Measurements from ENCODE around the gene TSHZ2.
"Not testable (repeated sequence)": the region's sequence is repeated elsewhere in the genome, so short reads cannot be mapped to it uniquely, and the experiment has no call there.

Gene TSHZ2

DNA sequence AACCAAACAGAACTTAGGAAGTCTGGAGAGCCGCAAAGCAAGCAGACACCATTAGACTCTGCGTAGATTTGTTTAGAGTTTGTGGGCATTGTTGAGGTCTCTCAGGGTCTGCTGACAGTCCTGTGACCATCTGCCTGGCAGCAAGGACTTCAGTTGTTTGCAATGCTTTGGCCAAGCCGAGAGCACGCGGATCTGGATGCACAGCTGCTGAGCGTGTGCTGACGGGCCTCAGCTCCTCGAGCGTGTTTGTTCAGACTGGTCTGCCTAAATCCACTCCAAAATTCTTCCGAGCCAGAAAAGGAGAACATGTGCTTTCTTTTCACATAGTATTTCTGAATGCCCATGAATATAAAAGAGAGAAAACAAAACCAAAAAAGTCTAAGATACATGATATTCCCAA, 462.5 kb downstream of the TSHZ2 start:
- no peak for DNase-seq

DNA sequence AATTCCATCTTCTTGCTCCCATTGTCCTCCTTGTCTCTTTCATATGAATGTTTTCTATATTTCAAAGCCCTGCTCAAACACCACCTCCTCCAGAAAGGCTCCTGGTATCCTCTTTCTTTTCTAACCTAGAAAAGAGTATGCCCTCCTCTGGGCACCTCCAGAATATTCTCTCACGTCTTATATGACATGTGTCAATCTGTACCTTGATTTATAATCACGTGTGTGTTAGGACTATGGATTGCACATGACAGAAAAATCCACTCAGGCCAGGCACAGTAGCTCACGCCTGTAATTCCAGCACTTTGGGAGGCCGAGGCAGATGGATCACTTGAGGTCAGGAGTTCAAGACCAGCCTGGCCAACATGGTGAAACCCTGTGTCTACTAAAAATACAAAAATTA, 464.8 kb downstream of the TSHZ2 start:
- DNase-seq: not testable (repeated sequence)

DNA sequence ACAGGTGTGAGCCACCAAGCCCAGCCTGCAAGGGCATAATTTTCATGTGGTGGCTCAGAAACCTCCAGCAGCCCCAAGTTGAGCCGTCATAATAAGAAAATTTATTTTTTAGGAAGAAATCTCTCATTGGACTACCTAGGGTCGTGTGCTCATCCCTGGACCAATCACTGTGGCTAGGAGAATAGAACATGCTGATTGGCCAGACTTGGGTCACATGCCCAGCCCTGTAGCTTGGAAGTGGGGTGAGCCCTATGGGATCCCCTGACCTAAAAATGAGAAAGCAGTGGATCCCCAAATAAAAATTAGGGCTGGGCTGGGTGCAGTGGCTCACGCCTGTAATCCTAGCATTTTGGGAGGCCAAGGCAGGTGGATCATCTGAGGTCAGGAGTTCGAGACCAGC, 466.2 kb downstream of the TSHZ2 start:
- DNase-seq: no peak

- no peak for DNase-seq
These were observed 466.9 kb downstream of the TSHZ2 start for GRCh38 chr20:53439046-53439445.

DNA sequence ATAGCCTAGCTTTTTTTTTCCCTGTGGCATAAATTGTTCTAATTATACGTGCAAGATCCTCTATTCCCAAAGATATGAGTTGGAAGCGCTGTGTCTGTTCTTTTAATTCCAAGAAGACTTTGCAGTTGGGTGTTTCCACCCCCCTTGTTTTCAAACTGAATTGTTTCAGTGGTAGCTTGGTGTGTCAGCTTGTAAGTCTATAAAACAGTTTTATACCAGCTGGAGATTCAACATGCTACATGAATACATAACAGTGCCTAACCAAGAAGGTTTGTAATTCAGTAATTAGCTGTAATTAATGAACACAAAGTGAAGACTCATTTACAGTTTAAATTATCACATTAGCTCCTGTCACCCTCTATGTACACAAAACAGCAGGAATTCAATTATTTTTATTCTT, 467.5 kb downstream of the TSHZ2 start:
- no peak for DNase-seq

GRCh38 chr20:53444401-53445149, 472.4 kb downstream of the TSHZ2 start:
- DNase-seq: no peak

DNA sequence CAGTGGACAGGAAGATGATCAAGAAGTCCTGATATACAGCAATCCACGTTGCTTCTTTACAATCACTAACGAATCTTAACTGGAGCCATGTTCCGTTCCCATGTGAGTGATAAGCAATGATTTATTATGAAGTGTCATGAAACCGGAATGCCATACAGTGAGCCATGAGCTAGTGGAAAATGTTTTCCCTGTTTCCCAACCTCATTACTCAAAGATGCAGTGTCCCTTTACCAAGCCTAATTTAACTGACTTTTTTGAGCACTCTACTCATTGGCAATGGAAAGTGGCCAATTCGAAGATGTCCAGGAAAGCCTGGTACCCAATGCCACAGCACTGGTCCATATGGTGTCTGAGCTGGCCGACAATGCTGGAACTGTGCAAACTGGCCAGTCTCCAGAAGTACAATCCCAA, 473.2 kb downstream of the TSHZ2 start:
- no peak for DNase-seq

DNA sequence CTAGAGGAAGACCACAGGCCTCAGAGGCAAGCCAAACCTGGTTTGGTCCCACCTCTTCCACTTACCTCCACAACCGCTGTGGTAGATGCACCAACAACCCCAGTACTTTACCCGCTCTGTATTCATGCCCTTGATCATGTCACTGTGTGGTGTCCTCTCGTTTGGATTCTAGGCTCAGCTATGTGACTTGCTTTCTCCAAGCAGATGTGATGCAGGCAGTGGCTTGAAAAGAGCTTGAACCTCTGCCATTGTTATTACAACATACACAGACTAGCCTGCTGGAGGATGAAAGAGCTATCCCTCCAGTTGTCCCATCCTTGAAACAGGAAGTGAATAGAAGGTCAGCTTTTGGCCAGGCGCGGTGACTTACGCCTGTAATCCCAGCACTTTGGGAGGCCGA, 473.8 kb downstream of the TSHZ2 start:
- DNase-seq: no peak

DNA sequence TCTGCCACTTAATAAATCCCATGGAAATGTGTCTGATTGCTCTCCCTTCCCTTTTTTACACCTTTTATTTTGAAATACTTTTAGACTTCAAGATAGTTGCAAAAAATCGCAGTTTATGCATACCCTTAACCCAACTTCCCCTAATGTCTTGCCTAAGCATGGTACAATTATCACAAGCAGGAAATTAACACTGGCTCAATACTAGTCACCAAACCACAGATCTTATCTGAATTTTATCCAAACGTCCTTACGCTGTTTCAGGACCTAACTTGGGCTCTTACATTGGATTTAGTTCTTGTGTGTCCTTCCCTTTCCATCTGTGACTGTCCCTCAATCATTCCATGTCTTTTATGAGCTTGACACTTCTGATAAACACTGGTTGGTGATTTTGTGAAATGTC, 475.2 kb downstream of the TSHZ2 start:
- no peak for DNase-seq

GRCh38 chr20:53448426-53448825, 476.3 kb downstream of the TSHZ2 start:
- DNase-seq: no peak

DNA sequence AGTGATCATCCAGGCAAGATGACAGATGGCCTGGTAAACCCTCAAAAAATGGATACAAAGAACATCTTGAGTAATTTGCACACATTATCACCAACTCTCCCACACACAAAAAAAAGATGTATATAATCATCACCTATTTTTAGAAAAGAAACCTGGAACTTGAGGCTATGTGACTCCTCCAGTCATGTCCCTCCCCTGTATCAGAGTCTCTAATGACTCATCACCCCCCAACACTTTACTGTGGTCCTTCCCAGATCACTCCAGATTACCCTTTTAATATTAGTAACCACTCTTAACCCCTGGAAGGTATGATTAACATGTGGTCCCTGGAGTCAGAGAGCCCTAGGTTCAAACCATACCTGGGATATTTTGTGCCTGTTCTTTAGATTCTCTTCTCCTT, 476.7 kb downstream of the TSHZ2 start:
- DNase-seq: no peak

DNA sequence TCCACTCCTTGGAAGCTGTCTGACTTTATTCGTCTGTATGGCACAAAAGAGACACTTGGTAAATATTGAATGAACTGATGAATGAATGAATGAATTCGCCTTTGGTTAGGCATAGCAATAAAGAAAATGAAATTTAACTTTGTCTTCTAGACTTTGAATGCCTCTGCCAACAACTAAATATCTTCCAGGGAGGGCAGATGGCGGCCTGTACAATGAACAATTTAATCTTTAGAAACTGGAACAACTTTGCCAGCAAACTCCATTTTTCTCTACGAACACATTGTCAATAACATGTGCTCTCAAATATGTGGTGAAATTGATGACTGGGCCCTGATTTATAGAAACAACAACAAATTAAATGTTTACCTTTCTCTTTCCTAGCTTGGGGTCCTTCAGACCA, 480.9 kb downstream of the TSHZ2 start:
- DNase-seq: no peak

GRCh38 chr20:53454675-53455276, 482.6 kb downstream of the TSHZ2 start:
- no peak for DNase-seq

DNA sequence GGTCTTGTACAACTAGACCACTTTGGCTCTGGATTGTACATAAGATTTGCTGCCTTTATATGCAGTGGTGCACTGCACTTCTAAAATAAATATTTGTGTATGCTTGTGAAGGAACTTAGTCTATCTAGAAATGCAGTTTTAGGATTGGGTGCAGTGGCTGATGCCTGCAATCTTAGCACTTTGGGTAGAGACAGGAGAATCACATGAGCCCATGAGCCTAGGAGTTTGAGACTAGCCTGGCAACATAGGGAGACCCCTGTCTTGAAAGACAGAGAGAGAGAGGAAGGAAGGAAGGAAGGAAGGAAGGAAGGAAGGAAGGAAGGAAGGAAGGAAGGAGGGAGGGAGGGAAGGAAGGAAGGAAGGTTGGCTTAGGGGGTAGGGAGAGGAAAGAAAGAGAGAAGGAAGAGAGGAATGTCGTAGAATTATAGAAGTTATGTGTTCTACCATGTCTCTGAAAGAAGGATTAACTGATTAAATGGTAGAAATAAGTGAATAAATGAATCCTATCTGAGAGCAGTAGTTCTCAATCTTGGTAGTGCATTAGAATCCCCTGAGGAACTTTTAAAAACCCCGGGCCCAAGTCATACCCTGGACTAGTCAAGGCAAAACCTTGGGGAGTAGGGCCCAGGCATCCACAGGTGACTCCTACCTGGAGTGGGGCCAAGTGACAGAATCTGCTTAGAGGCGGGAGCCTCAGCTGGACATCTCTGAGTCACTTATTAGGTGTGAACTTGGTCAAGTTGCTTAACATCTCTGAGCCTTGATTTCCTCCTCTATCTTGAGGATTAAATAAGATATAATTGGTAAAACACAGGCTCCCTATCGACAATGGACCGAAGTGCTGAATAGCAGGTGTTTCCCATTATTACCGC, 491.2 kb downstream of the TSHZ2 start:
- no peak for DNase-seq

DNA sequence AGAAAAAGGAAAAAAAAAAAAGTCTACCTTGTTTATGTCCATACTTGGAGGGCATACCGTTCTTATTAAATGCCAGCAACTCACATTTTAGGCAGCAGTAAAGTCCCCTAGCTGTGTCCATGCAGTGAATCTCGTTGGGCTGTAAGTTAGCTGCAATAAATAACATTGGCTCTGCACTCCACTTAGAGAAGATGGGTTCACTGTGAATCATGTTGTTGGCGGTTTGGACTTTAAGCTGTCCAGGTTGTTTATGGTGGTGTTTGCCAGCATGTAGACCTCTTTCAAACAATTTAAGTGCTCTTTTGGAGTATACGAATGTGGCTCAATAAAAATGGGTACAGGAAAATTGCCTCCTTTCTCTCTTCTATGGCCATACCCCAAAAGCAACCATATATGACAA, 494.1 kb downstream of the TSHZ2 start:
- no peak for DNase-seq

DNA sequence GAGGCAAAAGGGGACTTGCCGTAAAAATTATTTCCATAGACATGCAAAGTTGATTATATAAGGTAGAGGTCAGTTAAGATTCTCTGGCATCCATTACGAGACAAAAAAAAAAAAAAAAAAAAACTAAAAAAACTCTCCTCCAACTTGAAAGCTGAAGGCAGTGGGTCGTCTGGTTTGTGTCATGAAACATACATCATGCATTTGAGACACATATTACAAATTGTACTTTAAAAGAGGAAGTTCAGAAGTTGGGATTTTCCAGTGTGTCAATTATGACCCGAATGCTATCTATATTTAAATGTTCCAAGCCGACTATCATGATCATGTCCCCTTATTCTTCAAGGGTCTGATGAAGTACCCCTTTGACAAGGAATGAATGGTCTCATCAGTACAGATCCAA, 496.4 kb downstream of the TSHZ2 start:
- no peak for DNase-seq

- not testable (repeated sequence) for DNase-seq
These were observed 500.7 kb downstream of the TSHZ2 start for GRCh38 chr20:53472859-53473258.

GRCh38 chr20:53480913-53481312, 508.8 kb downstream of the TSHZ2 start:
- DNase-seq: no peak

GRCh38 chr20:53487461-53488200, 515.5 kb downstream of the TSHZ2 start:
- DNase-seq: no peak

DNA sequence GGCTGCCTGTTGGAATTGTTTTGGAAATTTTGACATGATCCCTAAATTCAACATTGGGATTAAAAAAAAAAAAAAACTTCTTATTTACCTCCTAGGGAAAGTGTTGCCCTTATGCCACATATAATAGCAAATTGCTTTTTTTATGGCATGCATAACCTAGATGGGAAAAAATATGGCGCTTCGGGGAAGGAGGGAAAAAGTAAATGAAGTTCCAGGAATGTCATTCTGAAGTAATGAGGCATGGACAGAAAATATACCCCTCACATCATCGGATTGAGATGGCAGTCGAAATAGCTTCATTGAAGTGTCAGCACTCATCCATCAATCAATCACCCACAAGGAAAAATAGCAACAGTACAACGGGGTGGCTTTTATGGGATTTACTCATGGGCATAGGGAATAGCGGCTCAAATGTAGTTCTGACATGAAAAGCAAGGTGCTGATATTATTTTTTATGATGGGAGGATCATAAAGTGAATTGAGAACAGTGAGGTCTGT, 516.7 kb downstream of the TSHZ2 start:
- DNase-seq: no peak

DNA sequence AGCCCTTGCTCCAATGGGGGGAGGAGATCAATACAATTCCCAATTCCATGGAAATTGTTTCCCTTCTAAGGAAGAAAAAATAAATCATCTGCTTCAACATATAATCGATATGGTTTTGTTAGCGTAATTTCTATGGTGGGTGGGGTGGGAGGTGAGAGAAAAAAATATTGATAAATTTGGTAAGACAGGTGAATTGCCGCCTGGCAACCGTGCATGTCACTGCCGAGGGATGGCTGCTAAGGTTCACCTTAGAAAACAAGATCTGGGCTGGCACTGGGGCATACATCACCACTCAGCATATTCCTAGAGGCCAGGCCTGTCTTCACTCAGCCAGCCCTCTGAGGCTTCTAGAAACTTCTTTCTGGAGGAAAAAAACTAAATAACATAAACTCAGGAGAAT, 517.4 kb downstream of the TSHZ2 start:
- DNase-seq: no peak

GRCh38 chr20:53490620-53491019, 518.5 kb downstream of the TSHZ2 start:
- DNase-seq: no peak

- no peak for DNase-seq
These were observed 519.3 kb downstream of the TSHZ2 start for GRCh38 chr20:53491462-53491861.

All from HCEC 1CT (cell line).